ENCODE measurements around the gene GJC1. TPM values are rescaled to one million over a fixed set of nuclear protein-coding genes. Genes with fewer than 3 reads are reported as not detected.
A peak's percentile ranks its signal among the peaks of the same experiment; 100 is the strongest.

GJC1 gene
- total RNA-seq, 1 donor from 2014 or later = 60.9 TPM

DNA sequence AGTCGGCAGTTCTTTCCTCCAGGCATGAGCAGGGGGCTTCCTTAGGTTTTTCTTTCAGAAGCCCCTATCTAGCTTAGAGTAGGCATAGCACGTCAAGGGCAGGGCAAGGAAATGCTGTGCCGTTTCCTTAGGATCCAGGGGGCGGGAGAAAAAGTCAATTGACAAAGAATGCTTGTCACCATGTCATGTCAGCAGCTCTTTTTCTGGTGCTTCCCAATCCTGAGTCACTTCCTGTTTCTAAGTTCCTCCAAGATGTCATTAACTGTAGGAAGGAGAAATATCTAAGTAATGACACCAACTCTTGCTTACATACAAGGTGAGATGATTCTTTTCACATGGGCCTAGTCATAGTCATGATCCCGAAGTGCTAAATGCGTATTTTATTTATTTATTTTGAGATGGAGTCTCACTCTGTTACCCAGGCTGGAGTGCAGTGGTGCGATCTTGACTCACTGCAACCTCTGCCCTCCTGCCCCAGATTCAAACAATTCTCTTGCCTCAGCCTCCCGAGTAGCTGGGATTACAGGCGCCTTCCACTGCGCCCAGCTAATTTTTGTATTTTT lies 35.2 kb downstream of the GJC1 start:
- Mint-ChIP-seq H3K4me3 (ENCODE audit: unreplicated experiment) (peak overlapping the region; percentile 56), H3K36me3 (ENCODE audit: unreplicated experiment) (no peaks in the 10 kb centered on the region), H3K27me3 (ENCODE audit: unreplicated experiment) (peaks cover 9% of the 10 kb centered on the region), H3K9me3 (ENCODE audit: unreplicated experiment) (peaks cover 4% of the 10 kb centered on the region), H3K4me1 (ENCODE audit: low read depth, unreplicated experiment) (peaks cover 33% of the 10 kb centered on the region), H3K27ac (ENCODE audit: unreplicated experiment) (peak overlapping the region; percentile 92)
- no peak for TF ChIP-seq CTCF (IDR thresholded peaks at IDR 0.05; ENCODE audit: partially characterized antibody, unreplicated experiment)
- DNase-seq = no peak

DNA sequence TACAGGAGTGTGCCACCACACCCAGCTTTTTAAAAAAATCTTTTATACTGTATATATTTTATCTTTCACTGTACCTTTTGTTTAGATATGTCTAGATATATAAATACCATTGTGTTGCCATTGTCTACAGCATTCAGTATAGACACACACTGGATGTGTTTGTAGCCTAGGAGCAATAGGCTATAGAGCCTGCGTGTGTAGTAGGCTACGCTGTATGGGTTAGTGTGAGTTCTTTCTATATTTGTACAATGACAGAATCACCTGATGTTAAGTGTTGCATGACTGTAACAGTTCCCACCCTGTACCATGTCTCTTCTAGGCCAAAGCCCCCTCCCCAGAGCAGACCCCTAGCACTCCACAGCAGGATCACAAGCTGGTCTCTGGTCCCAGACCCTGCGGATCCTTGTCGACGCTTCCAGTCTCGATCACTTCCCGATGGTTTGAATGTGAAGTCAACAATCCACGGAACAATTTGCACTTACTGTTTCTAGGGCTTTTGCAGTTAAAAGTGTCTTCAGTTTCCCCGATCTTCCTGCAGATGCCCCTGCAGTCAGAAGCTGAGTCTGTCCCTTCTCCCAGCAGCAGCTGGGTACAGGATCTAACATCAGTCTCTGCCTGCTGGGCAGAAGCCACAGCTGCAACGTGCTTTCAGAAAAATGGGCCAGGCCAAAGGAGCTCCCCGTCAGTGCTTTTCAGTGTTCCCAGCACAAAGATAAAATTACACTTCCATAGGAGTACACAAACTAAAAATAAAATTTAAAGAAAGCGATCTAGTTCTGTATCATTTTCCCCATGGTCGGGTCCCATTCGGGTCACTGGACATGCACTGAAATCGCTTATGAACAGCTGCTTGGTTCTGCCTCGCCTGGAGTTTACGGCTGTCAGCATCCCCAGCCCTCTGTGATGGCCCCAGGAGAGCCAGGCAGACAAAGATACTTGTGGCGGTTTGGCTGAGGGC lies 35.9 kb downstream of the GJC1 start:
- Mint-ChIP-seq H3K27ac (ENCODE audit: unreplicated experiment) (peak overlapping the region; percentile 92), H3K4me1 (ENCODE audit: low read depth, unreplicated experiment) (peaks cover 33% of the 10 kb centered on the region), H3K27me3 (ENCODE audit: unreplicated experiment) (peaks cover 9% of the 10 kb centered on the region), H3K36me3 (ENCODE audit: unreplicated experiment) (no peaks in the 10 kb centered on the region), H3K9me3 (ENCODE audit: unreplicated experiment) (peaks cover 4% of the 10 kb centered on the region), H3K4me3 (ENCODE audit: unreplicated experiment) (peak overlapping the region; percentile 62)
- no peak for TF ChIP-seq CTCF (IDR thresholded peaks at IDR 0.05; ENCODE audit: partially characterized antibody, unreplicated experiment)
- DNase-seq = peak; percentile 63

- Mint-ChIP-seq H3K4me3 (ENCODE audit: unreplicated experiment) (no peak overlapping the region), H3K9me3 (ENCODE audit: unreplicated experiment) (peaks cover 4% of the 10 kb centered on the region), H3K4me1 (ENCODE audit: low read depth, unreplicated experiment) (peaks cover 26% of the 10 kb centered on the region), H3K27ac (ENCODE audit: unreplicated experiment) (no peak overlapping the region), H3K27me3 (ENCODE audit: unreplicated experiment) (peaks cover 11% of the 10 kb centered on the region), H3K36me3 (ENCODE audit: unreplicated experiment) (no peaks in the 10 kb centered on the region)
- DNase-seq = no peak
- TF ChIP-seq CTCF (IDR thresholded peaks at IDR 0.05; ENCODE audit: partially characterized antibody, unreplicated experiment) = no peak
Measured at GRCh38 chr17:44792276-44792675, 37.8 kb downstream of the GJC1 start.

GRCh38 chr17:44788139-44788538 lies 41.9 kb downstream of the GJC1 start:
- no peak for DNase-seq
- Mint-ChIP-seq H3K4me3 (ENCODE audit: unreplicated experiment) (no peak overlapping the region), H3K36me3 (ENCODE audit: unreplicated experiment) (no peaks in the 10 kb centered on the region), H3K27ac (ENCODE audit: unreplicated experiment) (no peak overlapping the region), H3K9me3 (ENCODE audit: unreplicated experiment) (peaks cover 3% of the 10 kb centered on the region), H3K27me3 (ENCODE audit: unreplicated experiment) (peaks cover 12% of the 10 kb centered on the region), H3K4me1 (ENCODE audit: low read depth, unreplicated experiment) (peaks cover 2% of the 10 kb centered on the region)
- no peak for TF ChIP-seq CTCF (IDR thresholded peaks at IDR 0.05; ENCODE audit: partially characterized antibody, unreplicated experiment)
